Body of pancreas (tissue), 4 donors: ENCODE data around the gene ADK. TPM values are rescaled to one million over a fixed set of nuclear protein-coding genes. Genes with fewer than 3 reads are reported as not detected.
"Not testable (repeated sequence)": the region's sequence is repeated elsewhere in the genome, so short reads cannot be mapped to it uniquely, and the experiment has no call there.

Source experiments
- ATAC-seq: fragments of 150-250 bp; one replicate; pipeline ENCODE4 v1.9.1; 2016
- DNase-seq, 4 donors: peaks; one replicate each; pipeline ENCODE4 v3.0.0-alpha.2; 2019
- H3K27ac ChIP-seq, 4 donors: fragments of 200-600 bp; sonication (generic); 1 replicate in 3 of 4; 2 replicates in 1 of 4; pipeline versions ENCODE4 v1.5.1 to v1.6.1; 2016 to 2019; ENCODE audit warnings: mild to moderate bottlenecking in 1 of 4, mixed read lengths in 1 of 4, moderate library complexity in 1 of 4
- H3K27me3 ChIP-seq, 2 donors: fragments of 200-600 bp; sonication (generic); one replicate each; pipeline ENCODE4 v1.6.0; 2016; ENCODE audit warnings: mild to moderate bottlenecking in 1 of 2
- H3K36me3 ChIP-seq, 2 donors: fragments of 200-600 bp; sonication (generic); replicated peaks in 1 of 2; 2 replicates each; pipeline ENCODE4 v1.5.1; 2016; ENCODE audit warnings: low read depth in 2 of 2; ENCODE audit not compliant: insufficient read depth in 1 of 2
- H3K4me1 ChIP-seq: fragments of 200-600 bp; sonication (generic); one replicate; pipeline ENCODE4 v1.6.0; 2016
- H3K4me3 ChIP-seq, 2 donors: fragments of 200-600 bp; sonication (generic); 1 replicate in 1 of 2; 2 replicates in 1 of 2; pipeline ENCODE4 v1.5.1; 2016 to 2019
- H3K9me3 ChIP-seq, 3 donors: fragments of 200-600 bp; sonication (generic); 1 replicate in 2 of 3; 2 replicates in 1 of 3; pipeline ENCODE4 v1.5.1; 2016
- POLR2A ChIP-seq, 3 donors: fragments of 450-650 bp; IDR thresholded peaks; one replicate each; pipeline ENCODE4 v1.6.1; 2016; ENCODE audit warnings: antibody characterized with exemption in 3 of 3, mild to moderate bottlenecking in 2 of 3
- WGBS, 2 donors: methylation state at CpG; one replicate each; pipeline ENCODE4 v1.1.5; 2017; 5-methylcytosine and 5-hydroxymethylcytosine counted together
- intact Hi-C: fragments of 100-400 bp; cut with DNase I; formaldehyde crosslinking; loops from one replicate; pipeline ENCODE4 v1.15.1; 2023
- total RNA-seq, 2 donors: library from RNA; depleted of rRNA; stranded (reverse); fragments of >200 nt; gene quantifications; one replicate each; pipeline ENCODE4 v1.1.0, GENCODE V29; 2016
- TF ChIP-seq, protein P1 (sequence below), 7 experiments: fragments of 450-650 bp in 4 of 7; fragments of 200-600 bp in 3 of 7; sonication (generic) in 3 of 7; IDR thresholded peaks; one replicate each; pipeline ENCODE4 v1.5.1; 2016 to 2019; ENCODE audit warnings: antibody characterized with exemption in 7 of 7

The ADK gene
- total RNA-seq, 2 donors from 2014 or later = 12.9 to 18.7 TPM

DNA sequence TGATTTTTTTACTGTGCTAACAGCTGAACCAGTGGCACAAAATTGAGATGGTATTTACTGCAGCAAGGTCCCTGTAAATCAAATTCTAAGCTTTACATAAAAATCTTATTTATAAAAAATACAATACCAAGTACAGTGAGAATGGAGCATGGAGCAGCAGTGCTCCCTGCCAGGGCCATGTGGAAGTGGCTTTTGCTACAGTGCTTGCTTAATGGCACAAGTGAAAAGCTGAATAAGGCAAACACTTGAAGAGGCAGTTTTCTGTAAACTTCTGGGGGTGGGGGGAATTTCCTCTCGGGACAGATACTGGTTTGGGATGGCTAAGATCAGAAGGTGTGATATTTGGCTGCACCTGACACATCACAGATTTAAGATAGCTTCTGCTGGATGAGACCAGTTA is 27.9 kb upstream of the ADK start:
- no peak for TF ChIP-seq POLR2A (IDR thresholded peaks at IDR 0.05)
- TF ChIP-seq, protein P1, sequence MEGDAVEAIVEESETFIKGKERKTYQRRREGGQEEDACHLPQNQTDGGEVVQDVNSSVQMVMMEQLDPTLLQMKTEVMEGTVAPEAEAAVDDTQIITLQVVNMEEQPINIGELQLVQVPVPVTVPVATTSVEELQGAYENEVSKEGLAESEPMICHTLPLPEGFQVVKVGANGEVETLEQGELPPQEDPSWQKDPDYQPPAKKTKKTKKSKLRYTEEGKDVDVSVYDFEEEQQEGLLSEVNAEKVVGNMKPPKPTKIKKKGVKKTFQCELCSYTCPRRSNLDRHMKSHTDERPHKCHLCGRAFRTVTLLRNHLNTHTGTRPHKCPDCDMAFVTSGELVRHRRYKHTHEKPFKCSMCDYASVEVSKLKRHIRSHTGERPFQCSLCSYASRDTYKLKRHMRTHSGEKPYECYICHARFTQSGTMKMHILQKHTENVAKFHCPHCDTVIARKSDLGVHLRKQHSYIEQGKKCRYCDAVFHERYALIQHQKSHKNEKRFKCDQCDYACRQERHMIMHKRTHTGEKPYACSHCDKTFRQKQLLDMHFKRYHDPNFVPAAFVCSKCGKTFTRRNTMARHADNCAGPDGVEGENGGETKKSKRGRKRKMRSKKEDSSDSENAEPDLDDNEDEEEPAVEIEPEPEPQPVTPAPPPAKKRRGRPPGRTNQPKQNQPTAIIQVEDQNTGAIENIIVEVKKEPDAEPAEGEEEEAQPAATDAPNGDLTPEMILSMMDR (IDR thresholded peaks at IDR 0.05) = no peak

DNA sequence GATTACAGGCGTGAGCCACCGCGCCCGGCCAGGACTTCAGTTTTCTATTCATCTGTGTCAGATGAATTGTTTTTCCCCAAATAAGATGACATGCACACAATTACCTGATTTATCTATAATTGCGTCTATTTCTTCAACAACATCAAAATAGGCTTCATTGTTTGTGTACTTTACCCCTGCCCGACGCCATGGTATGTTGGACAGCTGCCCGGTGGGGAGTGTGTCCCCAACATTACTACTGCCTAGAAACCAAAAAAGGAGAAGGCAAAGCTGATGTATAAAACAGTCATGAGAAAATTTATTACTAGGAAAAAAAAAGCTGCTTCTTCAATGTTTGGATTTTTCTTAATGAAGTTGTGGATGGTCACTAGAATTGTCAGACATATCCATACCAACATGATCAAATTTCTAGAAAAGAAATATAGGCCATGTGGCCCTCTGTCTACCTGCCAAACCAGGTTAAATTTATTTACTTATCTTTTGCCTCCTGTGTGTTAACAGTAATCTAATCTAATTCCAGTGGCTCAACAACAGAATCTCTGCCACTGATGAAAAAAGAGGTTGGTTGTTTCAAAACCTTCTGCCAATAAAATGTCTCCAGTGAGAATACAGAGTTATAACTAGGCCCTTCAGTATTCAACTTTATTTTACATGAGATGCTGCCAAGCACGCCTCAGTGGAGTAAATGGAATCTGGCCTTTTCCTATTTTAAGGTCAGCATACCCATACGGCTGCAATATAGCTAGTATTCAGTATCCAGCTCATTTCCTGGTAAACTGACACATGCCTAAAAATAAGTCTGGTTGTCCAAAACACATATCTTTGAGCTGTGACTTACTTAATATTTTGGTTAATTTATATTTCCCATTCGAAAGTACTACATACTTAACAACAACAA is 16.8 kb upstream of the ADK start:
- no peak for ATAC-seq
- H3K4me3 ChIP-seq = no peak overlapping the region
- TF ChIP-seq, protein P1 (IDR thresholded peaks at IDR 0.05) = no peak
- no peak for TF ChIP-seq POLR2A (IDR thresholded peaks at IDR 0.05)
- intact Hi-C loops = no loop called here
- H3K27me3 ChIP-seq = no peaks in the 10 kb centered on the region
- H3K4me1 ChIP-seq = peaks cover 10% of the 10 kb centered on the region
- no peaks in the 10 kb centered on the region for H3K9me3 ChIP-seq
- peaks cover 7 to 35% of the 10 kb centered on the region in 2 donors for H3K36me3 ChIP-seq
- WGBS, 2 donors = 66 to 68% methylated on average over 11 of the region's 11 CpGs
- H3K27ac ChIP-seq = peak overlapping the region in 1 of 4 donors; percentile 29
- no peak for DNase-seq

More for the DNA sequence above, 27.9 kb upstream of the ADK start:
- no peaks in the 10 kb centered on the region for H3K4me1 ChIP-seq
- no peaks in the 10 kb centered on the region for H3K27me3 ChIP-seq
- intact Hi-C loops = no loop called here
- 0 to 36% methylated on average over 1 of the region's 1 CpG for WGBS, 2 donors
- peaks cover 4 to 32% of the 10 kb centered on the region in 2 donors for H3K36me3 ChIP-seq
- H3K27ac ChIP-seq = no peak overlapping the region
- DNase-seq (no peak), ATAC-seq (no peak)
- H3K9me3 ChIP-seq = no peaks in the 10 kb centered on the region
- no peak overlapping the region for H3K4me3 ChIP-seq

DNA sequence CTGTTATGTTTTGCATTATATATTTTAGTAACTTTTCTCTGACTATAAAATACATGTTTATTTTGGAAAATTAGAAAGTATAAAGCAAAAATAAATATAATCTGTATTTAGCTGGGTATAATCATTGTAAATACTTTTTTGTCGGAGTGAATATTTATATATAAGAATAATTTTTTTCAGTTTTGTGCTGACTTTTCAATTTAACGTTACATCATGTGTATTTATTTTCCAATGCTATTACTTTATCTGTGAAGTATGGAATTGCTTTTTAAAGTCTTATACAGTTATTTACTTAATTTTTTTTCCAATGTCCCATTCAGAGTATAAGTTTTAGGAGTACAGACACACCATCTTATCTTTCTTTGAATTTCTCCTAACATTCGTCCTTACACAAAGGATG is 15.6 kb upstream of the ADK start:
- Histone ChIP-seq H3K27me3 (no peaks in the 10 kb centered on the region), H3K36me3 (peaks cover 7 to 25% of the 10 kb centered on the region in 2 donors), H3K27ac (no peak overlapping the region), H3K4me1 (peaks cover 10% of the 10 kb centered on the region), H3K4me3 (no peak overlapping the region), H3K9me3 (no peaks in the 10 kb centered on the region)
- TF ChIP-seq, protein P1 (IDR thresholded peaks at IDR 0.05) = no peak
- TF ChIP-seq POLR2A (IDR thresholded peaks at IDR 0.05) = no peak
- 75 to 82% methylated on average over 3 of the region's 3 CpGs for WGBS, 2 donors
- ATAC-seq (no peak), DNase-seq (no peak)
- intact Hi-C loops = no loop called here

DNA sequence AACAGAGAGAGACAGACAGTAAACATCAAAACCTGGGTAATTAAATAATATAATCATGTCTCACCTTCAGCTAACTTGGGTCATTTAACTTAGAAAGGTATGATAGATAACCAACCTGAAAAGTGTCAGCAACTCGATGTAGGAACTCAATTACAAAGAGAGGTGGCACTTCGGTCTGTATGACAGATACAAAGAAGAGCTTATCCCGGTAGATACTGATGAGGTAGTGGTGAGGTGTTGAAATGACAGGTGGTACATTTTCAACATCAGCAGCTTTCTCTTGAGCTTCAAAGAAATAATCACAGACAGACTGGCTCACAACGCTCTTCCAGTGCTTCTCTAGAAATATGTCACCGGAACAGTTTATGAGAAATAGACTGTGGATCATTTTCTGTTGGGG is 13.0 kb upstream of the ADK start:
- intact Hi-C loops = no loop called here
- no peak overlapping the region for H3K27ac ChIP-seq
- no peak overlapping the region for H3K4me3 ChIP-seq
- TF ChIP-seq POLR2A (IDR thresholded peaks at IDR 0.05) = no peak
- TF ChIP-seq, protein P1 (IDR thresholded peaks at IDR 0.05) = no peak
- H3K4me1 ChIP-seq = peaks cover 14% of the 10 kb centered on the region
- no peaks in the 10 kb centered on the region for H3K9me3 ChIP-seq
- ATAC-seq (no peak), DNase-seq (no peak)
- 89 to 94% methylated on average over 5 of the region's 5 CpGs for WGBS, 2 donors
- no peaks in the 10 kb centered on the region for H3K27me3 ChIP-seq
- peaks cover 7 to 20% of the 10 kb centered on the region in 2 donors for H3K36me3 ChIP-seq

DNA sequence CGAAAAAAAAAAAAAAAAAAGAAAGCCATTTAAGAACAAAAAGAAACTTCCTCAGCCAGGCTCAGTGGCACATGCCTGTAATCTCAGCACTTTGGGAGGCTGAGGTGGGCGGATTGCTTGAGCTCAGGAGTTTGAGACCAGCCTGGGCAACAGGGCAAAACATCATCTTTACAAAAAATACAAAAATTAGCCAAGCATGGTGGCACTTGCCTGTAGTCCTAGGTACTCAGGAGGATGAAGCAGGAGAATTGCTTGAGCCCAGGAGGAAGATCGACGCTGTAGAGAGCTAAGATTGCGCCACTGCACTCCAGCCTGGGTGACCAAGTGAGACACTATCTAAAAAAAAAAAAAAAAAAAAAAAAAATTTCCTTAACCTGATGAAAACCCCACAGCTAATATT is 12.4 kb upstream of the ADK start:
- DNase-seq, H3K4me3 ChIP-seq, ATAC-seq, intact Hi-C loops, H3K27ac ChIP-seq, H3K9me3 ChIP-seq, H3K27me3 ChIP-seq: not testable (repeated sequence)
- Histone ChIP-seq H3K36me3 (peaks cover 4 to 20% of the 10 kb centered on the region in 2 donors), H3K4me1 (peaks cover 16% of the 10 kb centered on the region)
- WGBS, 2 donors = 90 to 98% methylated on average over 5 of the region's 5 CpGs
